PC-3 (cell line): ENCODE results near the gene TIAM1. TPM values are rescaled to one million over a fixed set of nuclear protein-coding genes. Genes with fewer than 3 reads are reported as not detected.

Experiments used
- ATAC-seq: fragments of 200-7000 bp; cut with Tn5 transposase; 2 replicates; pipeline ENCODE4 v1.9.1; 2020; ENCODE audit warnings: mild to moderate bottlenecking, moderate library complexity
- BruUV-seq: library from RNA; stranded (reverse); fragments of 400-500 nt; replicated peaks from 2 replicates; lab custom pipeline; 2021; lab: Mats Ljungman, UMichigan
- CTCF ChIA-PET: fragments of 300-600 bp; sonication (Branson Sonifier 250); formaldehyde crosslinking; loops from one replicate; lab custom pipeline; 2022; ENCODE audit warnings: antibody characterized with exemption; lab: Charles Lee
- POLR2A ChIA-PET: fragments of 300-600 bp; sonication (Branson Sonifier 250); formaldehyde crosslinking; loops from one replicate; lab custom pipeline; 2022; ENCODE audit warnings: antibody characterized with exemption; ENCODE audit not compliant: unreplicated experiment; lab: Charles Lee
- DNase-seq: peaks from one replicate; pipeline ENCODE4 v3.0.0-alpha.2; 2015
- H2AFZ ChIP-seq: fragments of 300-600 bp; sonication (generic); 2 replicates; pipeline ENCODE4 v1.6.0; 2016; ENCODE audit warnings: antibody characterized with exemption, low read length
- H3F3A ChIP-seq: fragments of 300-600 bp; sonication (generic); one replicate; pipeline ENCODE4 v1.6.0; 2017; ENCODE audit warnings: antibody characterized with exemption, low read length, control low read depth, mild to moderate bottlenecking; ENCODE audit not compliant: unreplicated experiment
- H3K27ac ChIP-seq: fragments of 300-600 bp; sonication (generic); 2 replicates; pipeline ENCODE4 v1.5.1; 2016; ENCODE audit warnings: mild to moderate bottlenecking, low read length
- H3K27me3 ChIP-seq: fragments of 300-600 bp; sonication (generic); 2 replicates; pipeline ENCODE4 v1.6.1; 2016; ENCODE audit warnings: low read length, mixed read lengths
- H3K36me3 ChIP-seq: fragments of 300-600 bp; sonication (generic); 2 replicates; pipeline ENCODE4 v1.6.1; 2016; ENCODE audit warnings: low read depth, mixed run types, low read length, mixed read lengths
- H3K4me1 ChIP-seq: fragments of 300-600 bp; sonication (generic); 2 replicates; pipeline ENCODE4 v1.5.1; 2016; ENCODE audit warnings: low read length; ENCODE audit not compliant: insufficient read depth
- H3K4me2 ChIP-seq: fragments of 300-600 bp; sonication (generic); 2 replicates; pipeline ENCODE4 v1.6.0; 2016; ENCODE audit warnings: low read length
- H3K4me3 ChIP-seq: fragments of 300-600 bp; sonication (generic); 2 replicates; pipeline ENCODE4 v1.5.1; 2016; ENCODE audit warnings: mild to moderate bottlenecking, low read length, mixed read lengths
- H3K79me2 ChIP-seq: fragments of 300-600 bp; sonication (generic); 2 replicates; pipeline ENCODE4 v1.6.1; 2017; ENCODE audit warnings: low read length, mixed read lengths
- H3K9ac ChIP-seq: fragments of 300-600 bp; sonication (generic); 2 replicates; pipeline ENCODE4 v1.6.0; 2016; ENCODE audit warnings: mild to moderate bottlenecking, low read length
- H3K9me2 ChIP-seq: fragments of 300-600 bp; sonication (generic); replicated peaks from 2 replicates; pipeline ENCODE4 v1.6.1; 2016; ENCODE audit warnings: mixed run types, low read length, mixed read lengths
- H3K9me3 ChIP-seq: fragments of 300-600 bp; sonication (generic); 2 replicates; pipeline ENCODE4 v1.6.1; 2016; ENCODE audit warnings: low read length, mixed read lengths
- H4K20me1 ChIP-seq: fragments of 300-600 bp; sonication (generic); 2 replicates; pipeline ENCODE4 v1.6.1; 2016; ENCODE audit warnings: low read length, mixed read lengths
- EZH2 ChIP-seq: fragments of 300-600 bp; sonication (generic); IDR thresholded peaks from one replicate; pipeline ENCODE4 v1.6.1; 2017; ENCODE audit warnings: antibody characterized with exemption, mild to moderate bottlenecking, low read length; ENCODE audit not compliant: unreplicated experiment
- EZH2phosphoT487 ChIP-seq: fragments of 300-600 bp; sonication (generic); IDR thresholded peaks from 2 replicates; pipeline ENCODE4 v1.6.1; 2018; ENCODE audit warnings: mild to moderate bottlenecking, antibody characterized with exemption, low read length, borderline replicate concordance
- intact Hi-C: fragments of 100-400 bp; cut with micrococcal nuclease; formaldehyde crosslinking; loops from 2 replicates; pipeline ENCODE4 v1.9.0; 2023
- total RNA-seq: library from RNA; depleted of rRNA; stranded (reverse); fragments of >200 nt; gene quantifications from 2 replicates; pipeline ENCODE4 v1.2.3, GENCODE V29; 2014
- TF ChIP-seq, protein P1 (sequence below): fragments of 300-600 bp; sonication (generic); conservative IDR thresholded peaks from 2 replicates; pipeline ENCODE4 v1.5.1; 2017; ENCODE audit warnings: antibody characterized with exemption, low read depth, mild to moderate bottlenecking, low read length

Gene TIAM1
- total RNA-seq, 1 experiment from 2014 or later = 19.1 TPM

DNA sequence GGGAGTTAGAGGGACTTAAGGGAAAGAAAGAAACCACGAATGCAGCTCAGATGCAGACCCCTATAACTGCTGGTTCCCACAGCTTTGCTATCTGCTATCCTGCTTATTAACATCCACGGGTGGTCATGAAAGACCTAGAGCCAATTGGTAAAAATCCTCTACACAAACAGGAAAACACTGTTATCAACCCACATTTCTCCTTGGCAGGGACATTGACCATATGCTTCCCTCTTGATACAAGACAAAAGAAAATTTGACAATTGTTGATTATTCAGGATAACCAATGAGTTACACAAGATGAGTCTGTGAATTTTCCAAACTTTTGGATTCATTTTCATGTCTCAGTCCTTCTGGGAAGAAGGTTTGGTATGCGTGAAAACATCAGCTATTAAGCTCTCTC, 90.4 kb downstream of the TIAM1 start:
- intact Hi-C loops = no loop called here
- Histone ChIP-seq H3K9me3 (no peaks in the 10 kb centered on the region), H3K4me1 (peaks cover 6% of the 10 kb centered on the region), H4K20me1 (no peaks in the 10 kb centered on the region), H2AFZ (no peak overlapping the region), H3K79me2 (no peaks in the 10 kb centered on the region), H3K4me3 (no peak overlapping the region), H3K9me2 (no peaks in the 10 kb centered on the region), H3K9ac (no peak overlapping the region), H3K4me2 (no peak overlapping the region), H3F3A (no peaks in the 10 kb centered on the region), H3K27me3 (no peaks in the 10 kb centered on the region), H3K27ac (no peak overlapping the region), H3K36me3 (no peaks in the 10 kb centered on the region)
- no TSS peak for BruUV-seq
- no peak for ATAC-seq
- TF ChIP-seq EZH2phosphoT487 = no peak
- no peak for TF ChIP-seq EZH2
- TF ChIP-seq, protein P1, sequence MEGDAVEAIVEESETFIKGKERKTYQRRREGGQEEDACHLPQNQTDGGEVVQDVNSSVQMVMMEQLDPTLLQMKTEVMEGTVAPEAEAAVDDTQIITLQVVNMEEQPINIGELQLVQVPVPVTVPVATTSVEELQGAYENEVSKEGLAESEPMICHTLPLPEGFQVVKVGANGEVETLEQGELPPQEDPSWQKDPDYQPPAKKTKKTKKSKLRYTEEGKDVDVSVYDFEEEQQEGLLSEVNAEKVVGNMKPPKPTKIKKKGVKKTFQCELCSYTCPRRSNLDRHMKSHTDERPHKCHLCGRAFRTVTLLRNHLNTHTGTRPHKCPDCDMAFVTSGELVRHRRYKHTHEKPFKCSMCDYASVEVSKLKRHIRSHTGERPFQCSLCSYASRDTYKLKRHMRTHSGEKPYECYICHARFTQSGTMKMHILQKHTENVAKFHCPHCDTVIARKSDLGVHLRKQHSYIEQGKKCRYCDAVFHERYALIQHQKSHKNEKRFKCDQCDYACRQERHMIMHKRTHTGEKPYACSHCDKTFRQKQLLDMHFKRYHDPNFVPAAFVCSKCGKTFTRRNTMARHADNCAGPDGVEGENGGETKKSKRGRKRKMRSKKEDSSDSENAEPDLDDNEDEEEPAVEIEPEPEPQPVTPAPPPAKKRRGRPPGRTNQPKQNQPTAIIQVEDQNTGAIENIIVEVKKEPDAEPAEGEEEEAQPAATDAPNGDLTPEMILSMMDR = no peak
- POLR2A ChIA-PET = no interaction called here
- DNase-seq = no peak
- CTCF ChIA-PET = no interaction called here

DNA sequence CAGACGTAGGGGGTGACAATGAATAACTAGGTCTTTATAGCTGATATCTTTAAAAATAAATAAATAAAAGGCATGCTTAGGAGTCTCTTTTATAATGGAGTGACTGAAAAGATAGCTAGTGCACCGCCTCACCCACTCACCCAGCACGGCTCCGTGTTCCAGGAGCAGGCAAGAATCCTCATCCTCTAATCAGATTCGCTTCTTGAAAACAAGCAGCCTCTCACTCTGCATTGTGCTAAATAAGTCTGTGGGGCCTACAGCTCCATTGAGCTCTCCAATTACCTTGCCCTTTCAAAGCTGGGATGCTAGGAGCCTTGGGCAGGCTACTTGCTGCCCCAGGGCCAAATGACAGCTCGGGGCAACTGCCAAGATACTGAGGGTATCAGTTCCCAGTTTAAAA, 91.5 kb downstream of the TIAM1 start:
- no TSS peak for BruUV-seq
- CTCF ChIA-PET = no interaction called here
- TF ChIP-seq EZH2phosphoT487 (no peak), EZH2 (no peak)
- TF ChIP-seq, protein P1 = no peak

DNA sequence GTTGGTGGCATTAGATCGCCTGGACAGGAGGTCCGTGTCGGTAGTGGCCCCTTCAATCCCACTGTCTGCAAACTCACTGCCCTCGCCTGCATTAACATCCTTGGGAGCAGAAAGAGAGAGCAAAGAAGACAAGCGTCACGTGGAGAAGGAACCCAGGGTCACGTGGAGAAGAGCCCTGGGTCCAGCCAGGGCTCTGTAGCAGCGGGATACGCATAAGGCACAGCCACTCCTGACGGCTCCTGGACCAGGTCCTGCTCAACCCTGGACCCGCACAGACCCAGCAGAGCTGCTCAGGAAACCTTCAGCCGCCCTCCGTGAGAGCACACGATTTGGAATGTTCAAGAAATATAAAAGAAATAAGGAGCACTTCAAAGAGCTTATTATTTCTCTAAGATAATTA, 92.0 kb downstream of the TIAM1 start:
- no peak for ATAC-seq
- H2AFZ ChIP-seq = no peak overlapping the region
- no peaks in the 10 kb centered on the region for H4K20me1 ChIP-seq
- H3K36me3 ChIP-seq = no peaks in the 10 kb centered on the region
- ChIA-PET CTCF (no interaction called here), POLR2A (no interaction called here)
- H3K4me3 ChIP-seq = no peak overlapping the region
- H3K79me2 ChIP-seq = no peaks in the 10 kb centered on the region
- H3K4me1 ChIP-seq = peaks cover 12% of the 10 kb centered on the region
- TF ChIP-seq EZH2phosphoT487 = no peak
- TF ChIP-seq EZH2 = no peak
- intact Hi-C loops = no loop called here
- H3K9ac ChIP-seq = no peak overlapping the region
- H3K4me2 ChIP-seq = no peak overlapping the region
- DNase-seq = no peak
- BruUV-seq = no TSS peak
- no peaks in the 10 kb centered on the region for H3K9me2 ChIP-seq
- H3F3A ChIP-seq = no peaks in the 10 kb centered on the region
- no peak overlapping the region for H3K27ac ChIP-seq
- H3K9me3 ChIP-seq = no peaks in the 10 kb centered on the region
- H3K27me3 ChIP-seq = no peaks in the 10 kb centered on the region

More for the DNA sequence above, 91.5 kb downstream of the TIAM1 start:
- Histone ChIP-seq H3K27me3 (no peaks in the 10 kb centered on the region), H3K27ac (no peak overlapping the region), H3K9me3 (no peaks in the 10 kb centered on the region), H3K9ac (no peak overlapping the region), H3K9me2 (no peaks in the 10 kb centered on the region), H3K4me1 (peaks cover 12% of the 10 kb centered on the region), H3K79me2 (no peaks in the 10 kb centered on the region), H2AFZ (no peak overlapping the region), H4K20me1 (no peaks in the 10 kb centered on the region), H3K4me2 (no peak overlapping the region), H3K4me3 (no peak overlapping the region), H3F3A (no peaks in the 10 kb centered on the region), H3K36me3 (no peaks in the 10 kb centered on the region)
- POLR2A ChIA-PET = no interaction called here
- intact Hi-C loops = no loop called here
- no peak for DNase-seq
- ATAC-seq = no peak
